ENCODE results near the gene LMO3. TPM values are rescaled to one million over a fixed set of nuclear protein-coding genes. Genes with fewer than 3 reads are reported as not detected.

Gene LMO3
- total RNA-seq, 5 donors from 2014 or later (not counting 1 experiment from before 2014, with no cell fraction given) = 0.13 to 0.61 (median 0.36) TPM; not detected in 2

- no peak overlapping the region for H3K4me3 Mint-ChIP-seq
- H3K9me3 ChIP-seq = no peaks in the 10 kb centered on the region
- no peak overlapping the region for H3K27ac ChIP-seq (ENCODE audit: low read length)
- no peak overlapping the region for H3K4me3 ChIP-seq (ENCODE audit: control insufficient read depth in 1 of 2, extremely low read depth in 1 of 2, low read length in 1 of 2)
- H3K27me3 ChIP-seq (replicated peaks in 1 of 2; ENCODE audit: control insufficient read depth in 2 of 2, extremely low read depth in 1 of 2, insufficient read depth in 2 of 2, low read length in 1 of 2) = no peaks in the 10 kb centered on the region
- no peak overlapping the region for H3K27ac Mint-ChIP-seq
- no peaks in the 10 kb centered on the region for H3K27me3 Mint-ChIP-seq
- DNase-seq (no peak), ATAC-seq (replicated peaks in 1 of 4) (no peak)
- ChIA-PET POLR2A (no interaction called here), CTCF (no interaction called here)
- H3K36me3 ChIP-seq (ENCODE audit: control insufficient read depth in 2 of 2, extremely low read depth in 1 of 2, insufficient read depth in 1 of 2, low read length in 1 of 2) = no peaks in the 10 kb centered on the region
- no peaks in the 10 kb centered on the region for H3K4me1 ChIP-seq (ENCODE audit: control insufficient read depth in 1 of 2, extremely low read depth in 1 of 2, insufficient read depth in 2 of 2, low read length in 2 of 2)
- no peaks in the 10 kb centered on the region for H3K36me3 Mint-ChIP-seq
- no peaks in the 10 kb centered on the region for H3K4me1 Mint-ChIP-seq
- H3K9me3 Mint-ChIP-seq = peaks cover 4 to 32% (median 21%) of the 10 kb centered on the region in 3 donors
Measured at GRCh38 chr12:16581416-16581815, 24.5 kb downstream of the LMO3 start.

GRCh38 chr12:16579041-16579440, 26.9 kb downstream of the LMO3 start:
- no peak overlapping the region for H3K4me3 ChIP-seq (ENCODE audit: control insufficient read depth in 1 of 2, extremely low read depth in 1 of 2, low read length in 1 of 2)
- Mint-ChIP-seq H3K36me3 (no peaks in the 10 kb centered on the region), H3K9me3 (peaks cover 4 to 32% (median 27%) of the 10 kb centered on the region in 3 donors), H3K27me3 (no peaks in the 10 kb centered on the region), H3K27ac (no peak overlapping the region), H3K4me1 (no peaks in the 10 kb centered on the region), H3K4me3 (no peak overlapping the region)
- no peaks in the 10 kb centered on the region for H3K36me3 ChIP-seq (ENCODE audit: control insufficient read depth in 2 of 2, extremely low read depth in 1 of 2, insufficient read depth in 1 of 2, low read length in 1 of 2)
- no peaks in the 10 kb centered on the region for H3K4me1 ChIP-seq (ENCODE audit: control insufficient read depth in 1 of 2, extremely low read depth in 1 of 2, insufficient read depth in 2 of 2, low read length in 2 of 2)
- ChIA-PET POLR2A (no interaction called here), CTCF (no interaction called here)
- H3K27ac ChIP-seq (ENCODE audit: low read length) = no peak overlapping the region
- H3K27me3 ChIP-seq (replicated peaks in 1 of 2; ENCODE audit: control insufficient read depth in 2 of 2, extremely low read depth in 1 of 2, insufficient read depth in 2 of 2, low read length in 1 of 2) = no peaks in the 10 kb centered on the region
- no CpG with 5 or more reads among the region's 1 CpG for WGBS (ENCODE audit: insufficient coverage)
- H3K9me3 ChIP-seq = no peaks in the 10 kb centered on the region
- ATAC-seq (replicated peaks in 1 of 4) = no peak
- DNase-seq = no peak

GRCh38 chr12:16573398-16574077, 32.4 kb downstream of the LMO3 start:
- no peak for DNase-seq
- WGBS (ENCODE audit: insufficient coverage) = 55% methylated on average over 9 of the region's 21 CpGs
- ATAC-seq (replicated peaks in 1 of 4) = no peak
- Histone ChIP-seq H3K4me3 (ENCODE audit: control insufficient read depth in 1 of 2, extremely low read depth in 1 of 2, low read length in 1 of 2) (no peak overlapping the region), H3K36me3 (ENCODE audit: control insufficient read depth in 2 of 2, extremely low read depth in 1 of 2, insufficient read depth in 1 of 2, low read length in 1 of 2) (no peaks in the 10 kb centered on the region), H3K27ac (ENCODE audit: low read length) (no peak overlapping the region), H3K9me3 (no peaks in the 10 kb centered on the region), H3K4me1 (ENCODE audit: control insufficient read depth in 1 of 2, extremely low read depth in 1 of 2, insufficient read depth in 2 of 2, low read length in 2 of 2) (no peaks in the 10 kb centered on the region), H3K27me3 (replicated peaks in 1 of 2; ENCODE audit: control insufficient read depth in 2 of 2, extremely low read depth in 1 of 2, insufficient read depth in 2 of 2, low read length in 1 of 2) (no peaks in the 10 kb centered on the region)
- H3K4me1 Mint-ChIP-seq = no peaks in the 10 kb centered on the region
- CTCF ChIA-PET = no interaction called here
- H3K27me3 Mint-ChIP-seq = no peaks in the 10 kb centered on the region
- POLR2A ChIA-PET = no interaction called here
- no peak overlapping the region for H3K27ac Mint-ChIP-seq
- H3K36me3 Mint-ChIP-seq = no peaks in the 10 kb centered on the region
- H3K4me3 Mint-ChIP-seq = no peak overlapping the region
- peaks cover 0 to 17% (median 9%) of the 10 kb centered on the region in 3 donors for H3K9me3 Mint-ChIP-seq

GRCh38 chr12:16568873-16569272, 37.1 kb downstream of the LMO3 start:
- Histone ChIP-seq H3K4me3 (ENCODE audit: control insufficient read depth in 1 of 2, extremely low read depth in 1 of 2, low read length in 1 of 2) (no peak overlapping the region), H3K36me3 (ENCODE audit: control insufficient read depth in 2 of 2, extremely low read depth in 1 of 2, insufficient read depth in 1 of 2, low read length in 1 of 2) (no peaks in the 10 kb centered on the region), H3K27ac (ENCODE audit: low read length) (no peak overlapping the region), H3K9me3 (no peaks in the 10 kb centered on the region), H3K4me1 (ENCODE audit: control insufficient read depth in 1 of 2, extremely low read depth in 1 of 2, insufficient read depth in 2 of 2, low read length in 2 of 2) (no peaks in the 10 kb centered on the region), H3K27me3 (replicated peaks in 1 of 2; ENCODE audit: control insufficient read depth in 2 of 2, extremely low read depth in 1 of 2, insufficient read depth in 2 of 2, low read length in 1 of 2) (no peaks in the 10 kb centered on the region)
- H3K27me3 Mint-ChIP-seq = no peaks in the 10 kb centered on the region
- no peak overlapping the region for H3K4me3 Mint-ChIP-seq
- no peak for ATAC-seq (replicated peaks in 1 of 4)
- ChIA-PET POLR2A (no interaction called here), CTCF (no interaction called here)
- no peak overlapping the region for H3K27ac Mint-ChIP-seq
- no peaks in the 10 kb centered on the region for H3K36me3 Mint-ChIP-seq
- no peaks in the 10 kb centered on the region for H3K4me1 Mint-ChIP-seq
- DNase-seq = no peak
- 71% methylated on average over 1 of the region's 1 CpG for WGBS (ENCODE audit: insufficient coverage)
- H3K9me3 Mint-ChIP-seq = peaks cover 7 to 10% (median 8%) of the 10 kb centered on the region in 3 donors

GRCh38 chr12:16564675-16565074, 41.3 kb downstream of the LMO3 start:
- POLR2A ChIA-PET = no interaction called here
- no peaks in the 10 kb centered on the region for H3K27me3 Mint-ChIP-seq
- no CpG with 5 or more reads among the region's 1 CpG for WGBS (ENCODE audit: insufficient coverage)

GRCh38 chr12:16563504-16563903, 42.5 kb downstream of the LMO3 start:
- no CpG with 5 or more reads among the region's 3 CpGs for WGBS (ENCODE audit: insufficient coverage)
- no peaks in the 10 kb centered on the region for H3K4me1 Mint-ChIP-seq
- H3K27me3 Mint-ChIP-seq = no peaks in the 10 kb centered on the region
- H3K27ac Mint-ChIP-seq = no peak overlapping the region
- ChIA-PET CTCF (no interaction called here), POLR2A (no interaction called here)
- H3K4me3 Mint-ChIP-seq = no peak overlapping the region
- H3K27me3 ChIP-seq (replicated peaks in 1 of 2; ENCODE audit: control insufficient read depth in 2 of 2, extremely low read depth in 1 of 2, insufficient read depth in 2 of 2, low read length in 1 of 2) = no peaks in the 10 kb centered on the region
- H3K9me3 Mint-ChIP-seq = peaks cover 8 to 13% (median 9%) of the 10 kb centered on the region in 3 donors
- H3K4me1 ChIP-seq (ENCODE audit: control insufficient read depth in 1 of 2, extremely low read depth in 1 of 2, insufficient read depth in 2 of 2, low read length in 2 of 2) = no peaks in the 10 kb centered on the region
- no peaks in the 10 kb centered on the region for H3K36me3 ChIP-seq (ENCODE audit: control insufficient read depth in 2 of 2, extremely low read depth in 1 of 2, insufficient read depth in 1 of 2, low read length in 1 of 2)
- no peak for DNase-seq
- H3K36me3 Mint-ChIP-seq = no peaks in the 10 kb centered on the region
- ATAC-seq (replicated peaks in 1 of 4) = no peak
- no peak overlapping the region for H3K4me3 ChIP-seq (ENCODE audit: control insufficient read depth in 1 of 2, extremely low read depth in 1 of 2, low read length in 1 of 2)
- no peak overlapping the region for H3K27ac ChIP-seq (ENCODE audit: low read length)
- H3K9me3 ChIP-seq = no peaks in the 10 kb centered on the region

More at GRCh38 chr12:16564675-16565074, 41.3 kb downstream of the LMO3 start:
- CTCF ChIA-PET = no interaction called here
- H3K27me3 ChIP-seq (replicated peaks in 1 of 2; ENCODE audit: control insufficient read depth in 2 of 2, extremely low read depth in 1 of 2, insufficient read depth in 2 of 2, low read length in 1 of 2) = no peaks in the 10 kb centered on the region
- Mint-ChIP-seq H3K27ac (no peak overlapping the region), H3K4me1 (no peaks in the 10 kb centered on the region), H3K9me3 (peaks cover 8 to 13% (median 9%) of the 10 kb centered on the region in 3 donors), H3K4me3 (no peak overlapping the region), H3K36me3 (no peaks in the 10 kb centered on the region)
- no peaks in the 10 kb centered on the region for H3K9me3 ChIP-seq
- no peaks in the 10 kb centered on the region for H3K36me3 ChIP-seq (ENCODE audit: control insufficient read depth in 2 of 2, extremely low read depth in 1 of 2, insufficient read depth in 1 of 2, low read length in 1 of 2)
- H3K27ac ChIP-seq (ENCODE audit: low read length) = no peak overlapping the region
- H3K4me3 ChIP-seq (ENCODE audit: control insufficient read depth in 1 of 2, extremely low read depth in 1 of 2, low read length in 1 of 2) = no peak overlapping the region
- no peak for DNase-seq
- no peaks in the 10 kb centered on the region for H3K4me1 ChIP-seq (ENCODE audit: control insufficient read depth in 1 of 2, extremely low read depth in 1 of 2, insufficient read depth in 2 of 2, low read length in 2 of 2)
- ATAC-seq (replicated peaks in 1 of 4) = no peak

GRCh38 chr12:16562921-16563320, 43.0 kb downstream of the LMO3 start:
- ATAC-seq (replicated peaks in 1 of 4) (no peak), DNase-seq (no peak)
- Mint-ChIP-seq H3K36me3 (no peaks in the 10 kb centered on the region), H3K27ac (no peak overlapping the region), H3K27me3 (no peaks in the 10 kb centered on the region), H3K4me3 (no peak overlapping the region), H3K9me3 (peaks cover 8 to 12% (median 8%) of the 10 kb centered on the region in 3 donors), H3K4me1 (no peaks in the 10 kb centered on the region)
- H3K27ac ChIP-seq (ENCODE audit: low read length) = no peak overlapping the region
- H3K36me3 ChIP-seq (ENCODE audit: control insufficient read depth in 2 of 2, extremely low read depth in 1 of 2, insufficient read depth in 1 of 2, low read length in 1 of 2) = no peaks in the 10 kb centered on the region
- no peaks in the 10 kb centered on the region for H3K4me1 ChIP-seq (ENCODE audit: control insufficient read depth in 1 of 2, extremely low read depth in 1 of 2, insufficient read depth in 2 of 2, low read length in 2 of 2)
- no peak overlapping the region for H3K4me3 ChIP-seq (ENCODE audit: control insufficient read depth in 1 of 2, extremely low read depth in 1 of 2, low read length in 1 of 2)
- WGBS (ENCODE audit: insufficient coverage) = 100% methylated on average over 1 of the region's 6 CpGs
- H3K27me3 ChIP-seq (replicated peaks in 1 of 2; ENCODE audit: control insufficient read depth in 2 of 2, extremely low read depth in 1 of 2, insufficient read depth in 2 of 2, low read length in 1 of 2) = no peaks in the 10 kb centered on the region
- ChIA-PET CTCF (no interaction called here), POLR2A (no interaction called here)
- H3K9me3 ChIP-seq = no peaks in the 10 kb centered on the region
